ENCODE data around the gene MRGPRX1.
"Not testable (repeated sequence)": the region's sequence is repeated elsewhere in the genome, so short reads cannot be mapped to it uniquely, and the experiment has no call there.

The MRGPRX1 gene

DNA sequence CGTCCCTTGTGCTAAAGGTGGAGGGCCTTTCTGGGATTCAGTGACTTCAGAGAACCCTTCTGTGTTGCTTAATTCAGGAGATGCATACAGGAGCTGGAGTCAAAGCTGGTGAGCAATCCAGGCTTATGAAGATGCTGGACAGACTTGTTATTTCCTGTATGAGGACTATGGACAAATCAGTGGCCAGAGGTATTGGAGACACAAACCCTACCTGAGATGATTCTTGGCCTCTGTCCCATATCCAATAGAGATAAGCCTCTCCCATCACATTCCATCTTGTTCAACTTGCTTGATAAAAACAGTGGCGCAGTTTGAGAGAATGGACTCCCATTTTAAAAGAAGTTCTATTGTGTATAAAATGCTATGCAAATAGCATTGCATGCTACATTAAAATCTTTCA, at the start of gene MRGPRX1:
Gene MRGPRX1 (minus strand): TSS at position 101 of the 400 bp plus-strand sequence. CDS start 4,630 bp downstream, outside the sequence.
- no peak for DNase-seq (ENCODE audit: low read depth)

DNA sequence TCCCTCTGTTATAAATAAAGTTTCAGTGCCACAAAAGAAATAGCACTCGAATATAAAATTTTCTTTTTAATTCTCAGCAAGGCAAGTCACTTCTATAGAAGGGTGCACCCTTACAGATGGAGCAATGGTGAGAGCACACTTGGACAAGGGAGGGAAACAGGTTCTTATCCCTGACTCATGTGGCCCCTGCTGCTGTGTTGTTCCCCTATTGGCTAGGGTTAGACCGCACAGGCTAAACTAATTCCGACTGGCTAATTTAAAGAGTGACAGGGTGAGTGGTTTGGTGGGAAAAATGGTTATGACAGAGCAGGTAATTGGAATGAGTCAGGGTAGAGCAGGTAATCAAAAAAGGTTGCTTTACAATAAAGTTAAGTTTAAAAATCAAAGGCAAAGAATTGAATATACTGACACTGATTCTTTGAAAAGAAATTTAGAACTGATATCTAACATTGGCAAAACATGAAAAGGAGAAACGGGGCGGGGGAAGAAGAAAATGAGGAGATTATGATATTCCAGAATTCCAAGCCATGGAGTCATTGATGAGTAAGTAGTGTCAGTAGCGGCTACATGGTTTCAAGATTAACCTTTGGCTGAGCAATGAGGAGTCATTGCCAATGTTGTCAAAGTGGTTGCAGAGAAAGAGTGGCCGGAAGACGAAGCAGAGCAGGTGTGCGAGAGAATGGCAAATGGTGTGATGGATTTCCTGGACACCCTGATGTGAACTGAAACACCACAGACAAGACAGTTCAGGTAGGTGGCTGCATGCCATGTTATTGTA, 48.4 kb upstream of the MRGPRX1 start:
- peak; percentile 79 for DNase-seq (ENCODE audit: low read depth)

- no peak for DNase-seq (ENCODE audit: low read depth)
Measured at GRCh38 chr11:18986744-18987143, 47.5 kb upstream of the MRGPRX1 start.

GRCh38 chr11:18981897-18982296, 42.7 kb upstream of the MRGPRX1 start:
- no peak for DNase-seq (ENCODE audit: low read depth)

- no peak for DNase-seq (ENCODE audit: low read depth)
Measured at GRCh38 chr11:18974192-18974591, 35.0 kb upstream of the MRGPRX1 start.

GRCh38 chr11:18972336-18972735, 33.1 kb upstream of the MRGPRX1 start:
- no peak for DNase-seq (ENCODE audit: low read depth)

DNA sequence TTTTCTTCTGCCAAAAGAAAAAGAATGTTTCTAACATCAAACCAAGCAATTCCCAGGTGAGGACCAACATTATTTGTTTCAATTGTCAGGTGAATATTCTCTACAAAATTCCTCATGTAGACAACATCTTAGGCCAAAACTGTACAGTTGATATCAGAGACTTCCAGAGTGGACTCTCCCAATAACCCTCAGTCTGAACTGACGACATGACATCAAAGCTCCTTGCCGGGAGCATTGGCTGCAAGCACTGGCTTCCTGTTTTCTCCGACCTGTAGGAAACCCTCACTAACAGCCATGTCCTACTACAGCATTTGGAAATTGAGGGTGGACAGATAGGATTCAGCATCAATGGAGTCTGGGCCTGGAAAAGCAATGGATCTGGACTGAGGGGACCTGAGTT, 30.5 kb upstream of the MRGPRX1 start:
- DNase-seq (ENCODE audit: low read depth), result no peak

GRCh38 chr11:18958221-18958910, 19.2 kb upstream of the MRGPRX1 start:
- DNase-seq (ENCODE audit: low read depth), result no peak

DNA sequence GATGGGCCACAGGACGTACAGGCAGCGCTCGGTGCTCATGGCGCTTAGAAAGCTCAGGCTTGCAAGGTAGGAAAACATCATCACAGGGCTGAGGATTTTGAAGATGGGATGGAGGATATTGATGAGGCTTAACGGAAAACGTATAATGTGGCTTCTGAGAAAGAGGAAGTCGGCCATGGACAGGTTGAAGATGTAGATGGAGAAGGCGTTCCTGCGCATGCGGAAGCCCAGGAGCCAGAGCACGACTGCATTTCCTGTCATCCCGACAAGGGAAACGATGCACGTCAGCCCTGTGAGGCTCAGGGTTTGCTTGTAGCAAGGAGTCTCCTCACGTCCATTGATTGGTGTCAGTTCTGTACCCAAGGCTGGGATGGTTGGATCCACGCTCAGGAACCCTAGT, 17.4 kb upstream of the MRGPRX1 start:
- DNase-seq (ENCODE audit: low read depth), result no peak

DNA sequence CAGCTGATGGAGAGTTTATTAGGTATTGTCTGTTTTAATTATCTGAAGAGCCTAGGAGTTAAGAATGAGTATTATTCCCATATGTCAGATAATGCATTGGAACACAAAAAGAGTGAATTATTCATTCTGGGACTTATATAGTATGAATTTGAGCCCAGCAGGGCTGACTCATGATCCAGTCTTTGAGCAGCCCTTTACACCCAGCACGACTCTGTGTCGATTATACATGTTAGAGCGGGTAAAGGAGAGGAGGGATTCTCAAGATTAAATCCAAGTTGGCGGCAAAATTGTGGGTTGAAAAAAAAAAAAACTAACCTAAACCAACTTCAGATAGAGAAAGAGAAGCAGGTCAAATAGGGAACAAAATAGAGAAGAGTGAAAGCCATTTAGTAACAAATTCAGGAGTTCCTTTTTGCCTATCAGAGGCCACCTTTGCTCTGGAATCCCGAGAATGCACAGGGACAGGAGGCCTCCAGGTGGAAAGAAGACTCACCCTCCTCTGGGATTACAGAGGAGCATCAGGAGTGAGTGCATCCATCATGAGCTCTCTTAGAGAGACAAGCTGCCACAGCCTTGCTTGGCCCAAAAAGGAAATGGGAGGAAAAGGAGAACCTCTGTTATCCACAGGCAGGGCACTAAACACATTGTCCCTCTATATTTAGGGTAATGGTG, 3.1 kb downstream of the MRGPRX1 start:
- no peak for DNase-seq (ENCODE audit: low read depth)

DNA sequence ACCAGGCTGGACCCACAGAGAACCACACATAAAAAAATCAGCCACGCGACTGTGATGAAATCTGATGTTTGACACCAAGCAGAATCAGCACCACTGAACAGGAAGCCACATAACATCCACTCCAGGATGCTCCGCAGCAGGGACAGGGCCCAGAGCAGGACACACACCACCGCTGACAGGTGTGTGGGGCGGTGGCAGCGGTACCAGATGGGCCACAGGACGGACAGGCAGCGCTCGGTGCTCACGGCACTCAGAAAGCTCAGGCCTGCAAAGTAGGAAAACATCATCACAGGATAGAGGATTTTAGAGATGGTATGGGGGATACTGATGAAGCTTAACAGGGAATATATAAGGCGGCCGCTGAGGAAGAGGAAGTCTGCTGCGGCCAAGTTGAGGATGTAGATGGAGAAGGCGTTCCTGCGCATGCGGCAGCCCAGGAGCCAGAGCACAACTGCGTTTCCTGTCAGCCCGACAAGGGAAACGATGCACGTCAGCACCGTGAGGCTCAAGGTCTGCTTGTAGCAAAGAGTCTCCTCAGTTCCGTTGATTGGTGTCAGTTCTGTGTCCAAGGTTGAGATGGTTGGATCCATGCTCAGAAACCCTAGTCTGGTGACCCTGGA, 4.9 kb downstream of the MRGPRX1 start:
- DNase-seq (ENCODE audit: low read depth), result no peak

DNA sequence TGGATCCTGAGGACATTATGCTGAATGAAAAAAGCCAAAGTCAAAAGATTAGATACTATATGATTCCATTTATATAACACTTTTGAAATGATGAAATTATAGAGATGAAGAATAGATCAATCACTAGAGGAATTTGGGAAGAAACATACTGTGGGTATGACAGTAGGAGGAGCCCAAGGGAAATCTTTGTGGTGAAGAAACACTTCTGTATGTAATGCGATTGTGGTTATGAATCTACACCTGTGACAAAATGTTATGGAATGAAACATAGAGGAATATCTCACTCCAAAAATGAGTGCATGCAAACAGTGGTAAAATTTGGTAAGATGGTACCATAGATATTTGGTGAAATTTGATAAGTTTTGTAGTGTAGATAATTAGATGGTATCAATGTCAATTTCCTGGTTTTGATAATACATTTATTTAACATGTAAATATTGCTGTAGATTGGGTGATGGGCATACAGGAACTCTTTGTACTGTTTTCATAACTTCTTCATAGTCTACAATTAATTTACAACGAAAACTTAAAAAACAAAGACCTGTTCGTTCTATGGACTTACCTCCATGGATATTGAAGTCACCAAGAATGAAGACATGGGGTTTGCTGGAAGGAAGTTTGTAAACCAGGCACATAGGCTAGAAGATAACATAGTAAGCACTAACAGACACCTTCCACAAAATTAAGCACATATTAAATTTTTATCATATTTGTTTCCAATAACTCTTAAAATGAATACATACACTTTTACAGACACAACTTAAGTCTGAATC, 11.5 kb downstream of the MRGPRX1 start:
- no peak for DNase-seq (ENCODE audit: low read depth)

DNA sequence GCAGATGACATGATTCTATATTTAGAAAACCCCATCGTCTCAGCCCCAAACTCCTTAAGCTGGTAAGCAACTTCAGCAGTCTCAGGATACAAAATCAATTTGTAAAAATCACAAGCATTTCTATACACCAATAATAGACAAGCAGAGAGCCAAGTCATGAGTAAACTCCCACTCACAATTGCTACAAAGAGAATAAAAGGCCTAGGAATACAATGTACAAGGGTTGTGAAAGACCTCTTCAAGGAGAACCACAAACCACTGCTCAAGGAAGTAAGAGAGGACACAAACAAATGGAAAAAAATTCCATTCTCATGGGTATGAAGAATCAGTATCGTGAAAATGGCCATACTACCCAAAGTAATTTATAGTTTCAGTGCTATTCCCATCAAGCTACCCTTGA, 13.8 kb downstream of the MRGPRX1 start:
- not testable (repeated sequence) for DNase-seq (ENCODE audit: low read depth)

DNA sequence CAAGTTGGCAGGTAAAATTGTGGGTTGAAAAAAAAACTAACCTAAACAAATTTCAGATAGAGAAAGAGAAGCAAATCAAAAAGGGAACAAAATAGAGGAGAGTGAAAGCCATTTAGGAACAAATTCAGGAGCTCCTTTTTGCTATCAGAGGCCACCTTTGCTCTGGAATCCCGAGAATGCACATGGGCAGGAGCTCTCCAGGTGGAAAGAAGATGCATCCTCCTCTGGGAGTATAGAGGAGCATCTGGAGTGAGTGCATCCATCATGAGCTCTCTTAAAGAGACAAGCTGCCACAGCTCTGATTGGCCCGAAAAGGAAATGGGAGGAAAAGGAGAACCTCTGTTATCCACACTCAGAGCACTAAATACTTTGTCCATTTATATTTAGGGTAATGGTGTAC, 26.3 kb downstream of the MRGPRX1 start:
- DNase-seq (ENCODE audit: low read depth), result no peak

DNA sequence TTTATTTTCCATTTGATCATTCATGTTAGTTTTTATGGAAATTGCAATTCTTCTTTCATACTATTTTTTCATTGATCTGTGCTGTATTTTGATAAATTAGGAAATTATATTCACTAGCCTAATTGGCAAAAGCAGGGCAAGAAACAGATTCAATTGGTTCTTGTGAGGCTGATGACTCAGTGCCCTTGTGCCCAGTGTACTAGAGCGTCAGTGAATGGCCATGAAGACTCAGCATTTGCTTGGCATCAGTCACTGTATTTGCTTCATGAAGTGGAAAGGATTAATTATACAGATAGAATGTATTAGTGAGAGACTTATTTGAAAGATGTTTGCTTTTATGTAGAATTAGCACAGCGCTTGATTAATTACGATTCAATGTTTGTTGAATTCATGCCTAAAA, 31.8 kb downstream of the MRGPRX1 start:
- no peak for DNase-seq (ENCODE audit: low read depth)

- DNase-seq (ENCODE audit: low read depth), result not testable (repeated sequence)
Measured at GRCh38 chr11:18900637-18901036, 38.6 kb downstream of the MRGPRX1 start.

DNA sequence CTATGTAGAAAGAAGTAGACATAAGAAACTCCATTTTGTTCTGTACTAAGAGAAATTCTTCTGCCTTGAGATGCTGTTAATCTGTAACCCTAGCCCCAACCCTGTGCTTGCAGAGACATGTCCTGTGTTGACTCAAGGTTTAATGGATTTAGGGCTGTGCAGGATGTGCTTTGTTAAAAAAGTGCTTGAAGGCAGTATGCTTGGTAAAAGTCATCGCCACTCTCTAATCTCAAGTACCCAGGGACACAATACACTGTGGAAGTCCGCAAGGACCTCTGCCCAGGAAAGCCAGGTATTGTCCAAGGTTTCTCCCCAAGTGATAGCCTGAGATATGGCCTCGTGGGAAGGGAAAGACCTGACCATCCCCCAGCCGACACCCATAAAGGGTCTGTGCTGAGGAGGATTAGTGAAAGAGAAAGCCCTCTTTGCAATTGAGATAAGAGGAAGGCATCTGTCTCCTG, 39.0 kb downstream of the MRGPRX1 start:
- not testable (repeated sequence) for DNase-seq (ENCODE audit: low read depth)

DNA sequence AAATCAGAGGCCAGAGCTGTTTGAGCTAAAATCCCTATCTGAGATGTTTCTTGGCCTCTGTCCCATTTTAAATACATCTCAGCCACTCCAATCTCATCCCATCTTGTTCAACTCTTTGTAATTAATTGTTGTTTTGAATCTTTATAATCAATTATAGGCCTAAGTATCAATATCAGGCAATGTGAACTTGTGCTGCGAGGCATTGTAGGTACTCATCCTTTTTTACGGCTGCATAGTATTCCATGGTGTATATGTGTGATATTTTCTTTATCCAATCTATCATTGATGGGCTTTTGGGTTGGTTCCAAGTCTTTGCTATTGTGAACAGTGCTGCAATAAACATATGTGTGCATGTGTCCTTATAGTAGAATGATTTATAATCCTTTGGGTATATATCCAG, 47.5 kb downstream of the MRGPRX1 start:
- not testable (repeated sequence) for DNase-seq (ENCODE audit: low read depth)

- DNase-seq (ENCODE audit: low read depth), result no peak
Measured at GRCh38 chr11:18890615-18891014, 48.6 kb downstream of the MRGPRX1 start.

All from HS-5 (cell line).